Islet precursor cell (in vitro differentiated cells): ENCODE data around the gene KCNH4.

Experiments
- DNase-seq: peaks from one replicate; pipeline ENCODE4 v3.0.0-alpha.2; 2018

KCNH4 gene

GRCh38 chr17:42135664-42136653 lies 45.0 kb downstream of the KCNH4 start:
- DNase-seq, result peak; percentile 86

- no peak for DNase-seq
These were observed 45.8 kb downstream of the KCNH4 start for GRCh38 chr17:42135151-42135550.

GRCh38 chr17:42133461-42134041 lies 47.4 kb downstream of the KCNH4 start:
- no peak for DNase-seq

- DNase-seq, result no peak
These were observed 48.0 kb downstream of the KCNH4 start for GRCh38 chr17:42132941-42133340.

GRCh38 chr17:42131981-42132432 lies 48.9 kb downstream of the KCNH4 start:
- DNase-seq, result no peak

- no peak for DNase-seq
These were observed 49.7 kb downstream of the KCNH4 start for GRCh38 chr17:42131232-42131631.

- DNase-seq, result no peak
These were observed 50.5 kb downstream of the KCNH4 start for GRCh38 chr17:42130310-42130936.

GRCh38 chr17:42129109-42129837 lies 51.7 kb downstream of the KCNH4 start:
- DNase-seq, result no peak

GRCh38 chr17:42127414-42127813 lies 53.5 kb downstream of the KCNH4 start:
- no peak for DNase-seq

- no peak for DNase-seq
These were observed 54.1 kb downstream of the KCNH4 start for GRCh38 chr17:42126836-42127235.

- no peak for DNase-seq
These were observed 55.4 kb downstream of the KCNH4 start for GRCh38 chr17:42125565-42125964.

GRCh38 chr17:42124256-42124655 lies 56.7 kb downstream of the KCNH4 start:
- peak; percentile 55 for DNase-seq

- DNase-seq, result peak; percentile 95
These were observed 58.3 kb downstream of the KCNH4 start, which contains the start of gene HSPB9 for GRCh38 chr17:42122371-42123303. Gene HSPB9, plus strand, starts transcription at chr17:42122804. Its CDS starts 47 bp downstream, at chr17:42122851.

GRCh38 chr17:42120770-42121769 lies 59.9 kb downstream of the KCNH4 start, which contains the start of gene KAT2A:
Gene KAT2A, minus strand, starts transcription at chr17:42121367. Its CDS starts 63 bp downstream, at chr17:42121304.
- DNase-seq, result peak; percentile 93

GRCh38 chr17:42120161-42120769 lies 60.7 kb downstream of the KCNH4 start:
- no peak for DNase-seq

GRCh38 chr17:42119301-42119700 lies 61.6 kb downstream of the KCNH4 start:
- DNase-seq, result no peak

GRCh38 chr17:42118545-42118944 lies 62.4 kb downstream of the KCNH4 start:
- peak; percentile 76 for DNase-seq

GRCh38 chr17:42118126-42118510 lies 62.8 kb downstream of the KCNH4 start:
- no peak for DNase-seq

GRCh38 chr17:42117397-42118125 lies 63.4 kb downstream of the KCNH4 start:
- DNase-seq, result no peak
